Activated CD8-positive, alpha-beta T cell treated with anti-CD3 and anti-CD28 coated beads for 36 hours (primary cell): Measurements from ENCODE around the gene MAP3K12. TPM values are rescaled to one million over a fixed set of nuclear protein-coding genes. Genes with fewer than 3 reads are reported as not detected.
A peak's percentile ranks its signal among the peaks of the same experiment; 100 is the strongest.

ENCODE experiments used
- ATAC-seq: fragments of 200-7000 bp; cut with Tn5 transposase; one replicate; pipeline ENCODE4 v1.10.0; 2021; ENCODE audit warnings: mild to moderate bottlenecking, moderate library complexity
- CTCF ChIA-PET: fragments of 350-600 bp; sonication (Branson Sonifier 250); formaldehyde crosslinking; loops from one replicate; lab custom pipeline; 2021; ENCODE audit warnings: antibody characterized with exemption; lab: Charles Lee
- POLR2A ChIA-PET: fragments of 350-600 bp; sonication (Branson Sonifier 250); formaldehyde crosslinking; loops from one replicate; lab custom pipeline; 2021; ENCODE audit warnings: antibody characterized with exemption; lab: Charles Lee
- DNase-seq: peaks from one replicate; pipeline ENCODE4 v3.0.0-alpha.2; 2020
- H3K27ac Mint-ChIP-seq: one replicate; pipeline ENCODE4 v1.8.0; 2021; ENCODE audit warnings: mild to moderate bottlenecking, mixed read lengths
- H3K27me3 Mint-ChIP-seq: one replicate; pipeline ENCODE4 v1.8.0; 2021; ENCODE audit warnings: mixed read lengths
- H3K36me3 Mint-ChIP-seq: one replicate; pipeline ENCODE4 v1.8.0; 2021; ENCODE audit warnings: low read depth, mixed read lengths
- H3K4me1 Mint-ChIP-seq: one replicate; pipeline ENCODE4 v1.8.0; 2021; ENCODE audit warnings: low read depth, mixed read lengths
- H3K4me3 Mint-ChIP-seq: one replicate; pipeline ENCODE4 v1.8.0; 2021; ENCODE audit warnings: mild to moderate bottlenecking, moderate library complexity, mixed read lengths
- H3K9me3 Mint-ChIP-seq: one replicate; pipeline ENCODE4 v1.8.0; 2021; ENCODE audit warnings: mixed read lengths
- intact Hi-C: fragments of 100-400 bp; cut with micrococcal nuclease; formaldehyde crosslinking; loops from one replicate; pipeline ENCODE4 v1.10.0; 2022
- total RNA-seq, 2 experiments: library from RNA; stranded (reverse); gene quantifications; one replicate each; pipeline ENCODE4 v1.2.3, GENCODE V29; 2021
- TF ChIP-seq, protein P1 (sequence below): fragments of 200-600 bp; IDR thresholded peaks from one replicate; pipeline ENCODE4 v1.8.0; 2022; ENCODE audit warnings: antibody characterized with exemption, mild to moderate bottlenecking

Gene MAP3K12
- total RNA-seq, 2 experiments from 2014 or later, result 8.2 to 10.0 TPM

DNA sequence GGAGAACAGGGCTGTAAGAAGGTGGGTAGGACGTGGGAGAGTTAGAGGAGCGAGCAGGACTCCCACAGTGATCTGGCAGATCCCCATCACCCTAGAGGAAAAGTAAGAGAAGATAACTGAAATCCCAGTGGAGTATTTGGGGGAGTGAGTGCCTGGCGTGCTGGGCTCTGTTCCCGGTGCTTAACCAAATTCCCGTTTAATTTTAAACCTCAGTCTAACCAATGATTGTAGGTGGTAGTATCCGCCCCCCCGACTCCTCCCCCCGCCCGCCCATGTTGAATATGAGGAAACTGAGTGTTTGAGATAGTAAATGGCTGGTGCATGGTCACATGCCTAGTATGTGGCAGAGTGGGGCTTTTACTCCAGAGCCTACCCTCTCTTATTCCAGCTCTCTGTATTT is 3.1 kb upstream of the MAP3K12 start:
- H3K36me3 Mint-ChIP-seq, result peaks cover 3% of the 10 kb centered on the region
- H3K4me3 Mint-ChIP-seq, result peak overlapping the region; percentile 76
- no peak for DNase-seq
- peak overlapping the region; percentile 94 for H3K27ac Mint-ChIP-seq
- ChIA-PET POLR2A (interaction anchor here (0.7 to 54.1 kb wide), 3 partner anchors 35 to 181 kb away, joined by 3 to 1494 read pairs (median 7); partner anchors contain the start of genes AAAS and PCBP2), CTCF (interaction anchor here (1.8 to 2.2 kb wide), 3 partner anchors 62 to 181 kb away, joined by 4 to 9 read pairs (median 6); partner anchors contain the start of gene AAAS)
- peaks cover 38% of the 10 kb centered on the region for H3K4me1 Mint-ChIP-seq
- no peaks in the 10 kb centered on the region for H3K27me3 Mint-ChIP-seq
- intact Hi-C loops, result loop anchor here (10.0 kb wide), 1 partner anchor 148 kb away; no protein-coding TSS in a partner anchor
- TF ChIP-seq, protein P1, sequence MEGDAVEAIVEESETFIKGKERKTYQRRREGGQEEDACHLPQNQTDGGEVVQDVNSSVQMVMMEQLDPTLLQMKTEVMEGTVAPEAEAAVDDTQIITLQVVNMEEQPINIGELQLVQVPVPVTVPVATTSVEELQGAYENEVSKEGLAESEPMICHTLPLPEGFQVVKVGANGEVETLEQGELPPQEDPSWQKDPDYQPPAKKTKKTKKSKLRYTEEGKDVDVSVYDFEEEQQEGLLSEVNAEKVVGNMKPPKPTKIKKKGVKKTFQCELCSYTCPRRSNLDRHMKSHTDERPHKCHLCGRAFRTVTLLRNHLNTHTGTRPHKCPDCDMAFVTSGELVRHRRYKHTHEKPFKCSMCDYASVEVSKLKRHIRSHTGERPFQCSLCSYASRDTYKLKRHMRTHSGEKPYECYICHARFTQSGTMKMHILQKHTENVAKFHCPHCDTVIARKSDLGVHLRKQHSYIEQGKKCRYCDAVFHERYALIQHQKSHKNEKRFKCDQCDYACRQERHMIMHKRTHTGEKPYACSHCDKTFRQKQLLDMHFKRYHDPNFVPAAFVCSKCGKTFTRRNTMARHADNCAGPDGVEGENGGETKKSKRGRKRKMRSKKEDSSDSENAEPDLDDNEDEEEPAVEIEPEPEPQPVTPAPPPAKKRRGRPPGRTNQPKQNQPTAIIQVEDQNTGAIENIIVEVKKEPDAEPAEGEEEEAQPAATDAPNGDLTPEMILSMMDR, result no peak
- no peak for ATAC-seq
- H3K9me3 Mint-ChIP-seq, result no peaks in the 10 kb centered on the region

DNA sequence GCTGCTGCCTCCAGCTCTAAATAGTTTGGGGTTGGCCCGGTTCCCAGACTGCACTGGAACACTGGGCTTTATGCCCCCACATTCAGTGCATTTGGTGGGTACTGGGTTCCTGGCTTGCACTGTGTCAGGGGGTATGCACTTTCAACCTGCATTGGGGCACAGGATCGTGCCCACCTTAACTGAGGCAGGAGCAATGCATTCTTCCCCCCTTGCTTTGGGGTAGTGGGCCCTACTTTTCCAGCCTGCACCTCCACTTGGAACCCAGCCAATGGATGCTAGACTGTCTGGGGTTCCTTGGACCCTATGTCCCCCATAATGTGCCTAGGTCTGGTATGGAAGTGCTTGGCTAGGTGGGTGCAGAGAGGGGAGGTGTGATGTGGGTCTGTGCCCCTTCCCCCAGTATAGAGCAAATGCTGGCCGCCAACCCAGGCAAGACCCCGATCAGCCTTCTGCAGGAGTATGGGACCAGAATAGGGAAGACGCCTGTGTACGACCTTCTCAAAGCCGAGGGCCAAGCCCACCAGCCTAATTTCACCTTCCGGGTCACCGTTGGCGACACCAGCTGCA is 2.4 kb upstream of the MAP3K12 start:
- ChIA-PET CTCF (interaction anchor here (1.1 to 1.9 kb wide), 7 partner anchors 7 to 183 kb away, joined by 3 to 8 read pairs (median 5); partner anchors contain the start of gene AAAS), POLR2A (interaction anchor here (0.7 to 54.1 kb wide), 9 partner anchors 9 to 186 kb away, joined by 3 to 1494 read pairs (median 4); partner anchors contain the start of genes AAAS, ATP5MC2 and PCBP2)
- intact Hi-C loops, result loop anchor here (10.0 kb wide), 1 partner anchor 147 kb away; no protein-coding TSS in a partner anchor
- TF ChIP-seq, protein P1, result no peak
- H3K9me3 Mint-ChIP-seq, result no peaks in the 10 kb centered on the region
- H3K4me3 Mint-ChIP-seq, result peak overlapping the region; percentile 76
- peaks cover 3% of the 10 kb centered on the region for H3K36me3 Mint-ChIP-seq
- DNase-seq, result no peak
- peak overlapping the region; percentile 94 for H3K27ac Mint-ChIP-seq
- ATAC-seq, result no peak
- H3K4me1 Mint-ChIP-seq, result peaks cover 39% of the 10 kb centered on the region
- H3K27me3 Mint-ChIP-seq, result no peaks in the 10 kb centered on the region

DNA sequence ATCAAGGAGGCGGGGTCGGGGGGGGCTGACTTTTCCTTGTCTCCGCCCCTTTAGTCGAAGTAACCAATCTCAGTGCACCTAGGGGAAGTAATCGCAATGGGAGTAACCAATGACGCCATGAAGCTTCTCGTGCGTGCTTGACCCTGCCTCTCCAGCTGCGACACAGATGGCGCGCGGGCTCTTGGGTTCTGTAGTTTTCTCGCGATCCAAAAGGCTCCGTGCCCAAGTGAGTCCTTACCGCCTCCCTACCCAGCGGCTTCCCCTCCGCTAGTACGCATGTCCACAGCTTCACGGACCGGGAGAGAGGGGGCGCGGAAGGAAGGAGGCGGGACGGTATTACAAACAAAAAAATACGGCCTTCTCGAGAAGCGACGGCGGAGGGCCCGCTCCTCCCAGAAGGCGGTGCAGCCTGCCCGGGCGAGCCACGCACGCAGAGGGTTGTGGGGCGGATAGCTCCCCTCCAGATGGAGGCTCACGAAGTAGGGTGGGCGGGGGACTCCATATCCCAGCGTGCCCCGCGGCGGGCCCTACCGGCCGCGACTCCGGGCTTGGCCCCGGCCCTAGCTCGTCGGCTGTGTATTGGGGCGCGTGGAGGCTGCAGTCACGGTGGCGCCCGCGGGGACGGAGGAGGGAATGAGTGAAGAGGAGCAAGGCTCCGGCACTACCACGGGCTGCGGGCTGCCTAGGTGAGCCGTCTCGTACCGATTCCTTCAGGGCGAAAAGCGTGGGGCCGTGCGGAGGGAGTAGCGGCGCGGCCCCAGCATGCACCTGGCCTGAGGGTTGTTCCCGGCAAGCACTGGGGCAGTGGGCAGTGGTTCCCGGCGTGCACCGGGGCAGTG is 1.7 kb upstream of the MAP3K12 start, which contains the start of gene TARBP2:
TSS of gene TARBP2 (plus strand) at position 508 of the 839 bp plus-strand sequence. CDS start at position 634, 126 bp downstream.
- peaks cover 39% of the 10 kb centered on the region for H3K4me1 Mint-ChIP-seq
- ATAC-seq, result peak; percentile 81
- H3K9me3 Mint-ChIP-seq, result no peaks in the 10 kb centered on the region
- peak within 1 kb of the TSS; percentile 76 for H3K4me3 Mint-ChIP-seq
- no peaks in the 10 kb centered on the region for H3K27me3 Mint-ChIP-seq
- peaks cover 3% of the 10 kb centered on the region for H3K36me3 Mint-ChIP-seq
- CTCF ChIA-PET, result interaction anchor here (0.9 to 1.9 kb wide), 9 partner anchors 8 to 182 kb away, joined by 3 to 8 read pairs (median 5); partner anchors contain the start of genes AAAS and ATP5MC2
- TF ChIP-seq, protein P1, result no peak
- DNase-seq, result peak; percentile 98
- POLR2A ChIA-PET, result interaction anchor here (0.9 to 54.1 kb wide), 9 partner anchors 8 to 201 kb away, joined by 3 to 1494 read pairs (median 4); partner anchors contain the start of genes AAAS, ATP5MC2, MYG1 and PCBP2
- H3K27ac Mint-ChIP-seq, result peak within 1 kb of the TSS; percentile 94
- intact Hi-C loops, result loop anchor here (10.0 kb wide), 1 partner anchor 146 kb away; no protein-coding TSS in a partner anchor

DNA sequence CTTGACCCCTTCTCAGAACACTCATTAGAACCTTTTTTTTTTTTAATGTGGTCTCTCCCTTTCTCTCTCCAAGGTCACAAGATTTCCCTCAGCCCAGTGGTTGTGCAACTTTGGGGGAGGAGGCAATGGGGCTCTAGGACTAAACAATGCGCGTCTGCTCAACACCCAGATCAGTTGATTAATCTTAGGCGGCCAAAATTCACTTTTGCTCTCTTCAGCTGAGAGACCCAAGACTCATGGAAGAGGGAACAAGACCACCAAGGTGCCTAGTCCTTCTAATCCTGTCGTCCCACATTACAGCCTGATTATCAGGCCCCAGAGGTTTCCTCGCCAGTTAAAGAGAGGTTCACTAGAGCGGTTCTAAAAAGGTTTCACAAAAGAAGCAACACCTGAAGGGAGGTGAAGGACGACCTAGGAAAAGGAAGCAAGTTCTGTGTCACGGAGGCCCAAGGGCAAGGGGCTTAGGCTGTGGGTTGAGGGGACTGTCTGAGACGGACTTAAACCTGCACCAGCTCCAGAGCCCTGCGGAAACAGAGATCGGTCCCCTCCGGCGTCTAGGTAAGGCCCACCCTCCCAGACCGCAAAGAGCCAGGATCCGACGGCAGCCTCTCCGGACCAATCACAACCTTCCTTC is 1.0 kb upstream of the MAP3K12 start:
- ChIA-PET CTCF (interaction anchor here (0.9 to 1.9 kb wide), 8 partner anchors 9 to 179 kb away, joined by 3 to 8 read pairs (median 5); partner anchors contain the start of genes AAAS and ATP5MC2), POLR2A (interaction anchor here (0.6 to 54.1 kb wide), 8 partner anchors 10 to 201 kb away, joined by 3 to 1494 read pairs (median 4); partner anchors contain the start of genes ATP5MC2, MYG1 and PCBP2)
- no peaks in the 10 kb centered on the region for H3K27me3 Mint-ChIP-seq
- no peaks in the 10 kb centered on the region for H3K9me3 Mint-ChIP-seq
- ATAC-seq, result no peak
- H3K27ac Mint-ChIP-seq, result peak overlapping the region; percentile 94
- TF ChIP-seq, protein P1, result no peak
- no peak for DNase-seq
- H3K36me3 Mint-ChIP-seq, result no peaks in the 10 kb centered on the region
- H3K4me3 Mint-ChIP-seq, result peak overlapping the region; percentile 76
- peaks cover 39% of the 10 kb centered on the region for H3K4me1 Mint-ChIP-seq
- intact Hi-C loops, result loop anchor here (10.0 kb wide), 1 partner anchor 145 kb away; no protein-coding TSS in a partner anchor
